Left hindlimb (tissue), 1 donor: Measurements from ENCODE around the gene AADAT.
"Not testable (repeated sequence)": the region's sequence is repeated elsewhere in the genome, so short reads cannot be mapped to it uniquely, and the experiment has no call there.

ENCODE experiments used
- DNase-seq: peaks from one replicate; pipeline ENCODE4 v3.0.0-alpha.2; 2018

The AADAT gene

GRCh38 chr4:170089274-170089667, 485 bp downstream of the AADAT start:
- DNase-seq: peak; percentile 54

- no peak for DNase-seq
These were observed 1.0 kb downstream of the AADAT start for GRCh38 chr4:170088716-170089115.

GRCh38 chr4:170087163-170087700, 2.5 kb downstream of the AADAT start:
- no peak for DNase-seq

GRCh38 chr4:170083541-170083940, 6.2 kb downstream of the AADAT start:
- no peak for DNase-seq

GRCh38 chr4:170080496-170080895, 9.3 kb downstream of the AADAT start:
- DNase-seq: no peak

GRCh38 chr4:170079981-170080380, 9.8 kb downstream of the AADAT start:
- no peak for DNase-seq

GRCh38 chr4:170071196-170071595, 18.6 kb downstream of the AADAT start:
- DNase-seq: no peak

GRCh38 chr4:170068438-170069128, 21.2 kb downstream of the AADAT start:
- no peak for DNase-seq

- DNase-seq: no peak
These were observed 30.3 kb downstream of the AADAT start for GRCh38 chr4:170059421-170059820.

GRCh38 chr4:170058826-170059225, 30.9 kb downstream of the AADAT start:
- DNase-seq: no peak

- DNase-seq: no peak
These were observed 31.9 kb downstream of the AADAT start for GRCh38 chr4:170057866-170058265.

- DNase-seq: no peak
These were observed 36.8 kb downstream of the AADAT start for GRCh38 chr4:170052919-170053318.

GRCh38 chr4:170051402-170051801, 38.4 kb downstream of the AADAT start:
- DNase-seq: no peak

- DNase-seq: no peak
These were observed 40.0 kb downstream of the AADAT start for GRCh38 chr4:170049766-170050165.

- no peak for DNase-seq
These were observed 41.9 kb downstream of the AADAT start for GRCh38 chr4:170047771-170048354.

GRCh38 chr4:170046156-170046555, 43.6 kb downstream of the AADAT start:
- DNase-seq: not testable (repeated sequence)

- DNase-seq: no peak
These were observed 49.6 kb downstream of the AADAT start for GRCh38 chr4:170040031-170040680.

GRCh38 chr4:170038769-170039168, 51.0 kb downstream of the AADAT start:
- DNase-seq: no peak

- no peak for DNase-seq
These were observed 51.5 kb downstream of the AADAT start for GRCh38 chr4:170038232-170038631.

GRCh38 chr4:170037481-170037880, 52.3 kb downstream of the AADAT start:
- DNase-seq: no peak

GRCh38 chr4:170035845-170036244, 53.9 kb downstream of the AADAT start:
- no peak for DNase-seq

GRCh38 chr4:170035231-170035630, 54.5 kb downstream of the AADAT start:
- DNase-seq: no peak

GRCh38 chr4:170033999-170034398, 55.8 kb downstream of the AADAT start:
- DNase-seq: no peak

- no peak for DNase-seq
These were observed 59.6 kb downstream of the AADAT start for GRCh38 chr4:170030121-170030520.
